Panc1 (cell line): Measurements from ENCODE around the gene ATP11A. TPM values are rescaled to one million over a fixed set of nuclear protein-coding genes. Genes with fewer than 3 reads are reported as not detected.

Experiments
- ATAC-seq: fragments of 200-7000 bp; cut with Tn5 transposase; 2 replicates; pipeline ENCODE4 v1.9.1; 2020; ENCODE audit warnings: mild to moderate bottlenecking, moderate library complexity
- BruUV-seq: library from RNA; stranded (reverse); fragments of 400-500 nt; replicated peaks from 2 replicates; lab custom pipeline; 2021; lab: Mats Ljungman, UMichigan
- CTCF ChIA-PET: fragments of 300-600 bp; sonication (Branson Sonifier 250); formaldehyde crosslinking; loops from one replicate; lab custom pipeline; 2022; ENCODE audit warnings: antibody characterized with exemption; lab: Charles Lee
- POLR2A ChIA-PET: fragments of 300-600 bp; sonication (Branson Sonifier 250); formaldehyde crosslinking; loops from one replicate; lab custom pipeline; 2022; ENCODE audit warnings: antibody characterized with exemption; lab: Charles Lee
- DNase-seq: peaks from one replicate; pipeline ENCODE4 v3.0.0-alpha.2; 2010; ENCODE audit warnings: low read depth, low spot score
- H3K27ac ChIP-seq: 2 replicates; pipeline ENCODE4 v1.5.1; 2011; ENCODE audit warnings: mild to moderate bottlenecking, low read length, inconsistent platforms
- H3K27me3 ChIP-seq: fragments of 200-500 bp; sonication (Bioruptor generic); 2 replicates; pipeline ENCODE4 v1.6.0; 2014; ENCODE audit warnings: low read length, inconsistent platforms; ENCODE audit not compliant: control insufficient read depth, insufficient read depth
- H3K36me3 ChIP-seq: fragments of 200-500 bp; sonication (Bioruptor generic); 2 replicates; pipeline ENCODE4 v1.5.1; 2014; ENCODE audit warnings: inconsistent platforms, mild to moderate bottlenecking, low read length, moderate library complexity; ENCODE audit not compliant: control insufficient read depth, insufficient read depth
- H3K4me1 ChIP-seq: 2 replicates; pipeline ENCODE4 v1.5.1; 2011; ENCODE audit warnings: inconsistent platforms, mild to moderate bottlenecking, low read length, moderate library complexity; ENCODE audit not compliant: control insufficient read depth, insufficient read depth
- H3K4me3 ChIP-seq, 2 experiments: 2 replicates each; pipeline ENCODE4 v1.5.1; 2011 to 2012; ENCODE audit warnings: low read depth in 2 of 2, low read length in 2 of 2, mild to moderate bottlenecking in 2 of 2, inconsistent platforms in 1 of 2, moderate library complexity in 1 of 2
- H3K9me3 ChIP-seq: fragments of 200-500 bp; sonication (Bioruptor generic); 2 replicates; pipeline ENCODE4 v1.5.1; 2014; ENCODE audit warnings: low read depth, mild to moderate bottlenecking, inconsistent platforms, low read length, moderate library complexity; ENCODE audit not compliant: control insufficient read depth, insufficient read depth
- CTCF ChIP-seq: fragments of 450-650 bp; IDR thresholded peaks from 2 replicates; pipeline ENCODE4 v1.5.1; 2017; ENCODE audit warnings: mild to moderate bottlenecking
- POLR2AphosphoS5 ChIP-seq: IDR thresholded peaks from 2 replicates; pipeline ENCODE4 v1.6.1; 2012; ENCODE audit warnings: mild to moderate bottlenecking, low read depth, low read length, moderate library complexity
- REST ChIP-seq, 2 experiments: IDR thresholded peaks; 2 replicates each; pipeline ENCODE4 v1.6.1; 2011 to 2012; ENCODE audit warnings: low read depth in 2 of 2, control low read depth in 1 of 2, low read length in 1 of 2, mild to moderate bottlenecking in 1 of 2, moderate library complexity in 1 of 2; ENCODE audit not compliant: insufficient read depth in 1 of 2
- SIN3A ChIP-seq: IDR thresholded peaks from 2 replicates; pipeline ENCODE4 v1.6.1; 2012; ENCODE audit warnings: low read depth, mild to moderate bottlenecking, low read length, moderate library complexity, borderline replicate concordance; ENCODE audit not compliant: insufficient read depth
- TCF7L2 ChIP-seq: IDR thresholded peaks from 2 replicates; pipeline ENCODE4 v1.6.1; 2011; ENCODE audit warnings: mild to moderate bottlenecking, low read depth, low read length, inconsistent platforms
- in situ Hi-C: cut with HindIII; loops from 2 replicates; pipeline ENCODE4 v1.10.0; 2016; ENCODE audit warnings: low sequenced_read_pairs, low pct_unique_long_range_greater_than_20kb
- intact Hi-C: fragments of 100-400 bp; cut with micrococcal nuclease; formaldehyde crosslinking; loops from one replicate; pipeline ENCODE4 v1.10.0; 2022; ENCODE audit not compliant: unreplicated experiment
- total RNA-seq: library from RNA; stranded (reverse); gene quantifications from one replicate; pipeline ENCODE4 v1.2.1, GENCODE V29; 2021; ENCODE audit not compliant: unreplicated experiment

Gene ATP11A
- total RNA-seq, 1 experiment from 2014 or later: 85.8 TPM

- intact Hi-C loops (no loop called here), in situ Hi-C loops (no loop called here)
- DNase-seq: no peak
- Histone ChIP-seq H3K27me3 (no peaks in the 10 kb centered on the region), H3K9me3 (no peaks in the 10 kb centered on the region), H3K4me1 (peaks cover 13% of the 10 kb centered on the region), H3K4me3 (no peak overlapping the region), H3K36me3 (no peaks in the 10 kb centered on the region), H3K27ac (no peak overlapping the region)
- ATAC-seq: no peak
- no TSS peak for BruUV-seq
- no peak for TF ChIP-seq SIN3A
- TF ChIP-seq REST (IDR thresholded peaks at IDR 0.05; ENCODE audit: insufficient read depth in 1 of 2, low read depth in 2 of 2, low read length in 1 of 2): no peak
- no peak for TF ChIP-seq TCF7L2
- no peak for TF ChIP-seq CTCF
- TF ChIP-seq POLR2AphosphoS5: no peak
- CTCF ChIA-PET: no interaction called here
- POLR2A ChIA-PET: no interaction called here
These were observed 65.5 kb downstream of the ATP11A start for GRCh38 chr13:112755331-112755730.

DNA sequence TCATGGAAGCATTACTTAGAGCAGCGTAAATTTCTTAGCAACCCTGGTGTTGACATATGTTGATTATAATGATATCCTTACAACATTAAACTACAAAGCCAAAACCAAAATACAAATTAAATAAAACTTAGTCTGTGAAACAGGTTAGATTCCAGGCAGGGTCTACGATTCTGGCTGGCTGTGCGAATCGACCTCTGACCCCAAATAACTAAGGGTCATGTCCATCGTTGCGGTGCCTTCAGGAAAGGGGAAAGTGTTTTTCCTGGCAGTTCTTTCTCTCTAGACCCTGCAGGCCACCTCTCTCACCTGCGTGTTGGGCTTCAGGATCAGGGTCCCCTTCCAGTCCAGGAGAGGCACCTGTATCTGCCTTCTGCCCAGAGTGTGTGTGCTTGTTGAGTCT is 66.2 kb downstream of the ATP11A start:
- H3K9me3 ChIP-seq: no peaks in the 10 kb centered on the region
- no peaks in the 10 kb centered on the region for H3K27me3 ChIP-seq
- H3K27ac ChIP-seq: no peak overlapping the region
- no TSS peak for BruUV-seq
- no peak for TF ChIP-seq TCF7L2
- TF ChIP-seq CTCF: no peak
- no peak for TF ChIP-seq POLR2AphosphoS5
- TF ChIP-seq SIN3A: no peak
- TF ChIP-seq REST (IDR thresholded peaks at IDR 0.05; ENCODE audit: insufficient read depth in 1 of 2, low read depth in 2 of 2, low read length in 1 of 2): no peak
- H3K36me3 ChIP-seq: no peaks in the 10 kb centered on the region
- no peak for DNase-seq
- no peak overlapping the region for H3K4me3 ChIP-seq
- intact Hi-C loops: no loop called here
- peaks cover 20% of the 10 kb centered on the region for H3K4me1 ChIP-seq
- ChIA-PET POLR2A (no interaction called here), CTCF (no interaction called here)
- ATAC-seq: no peak
- in situ Hi-C loops: no loop called here
